CD4-positive, alpha-beta T cell (primary cell): ENCODE results near the gene RUFY3. TPM values are rescaled to one million over a fixed set of nuclear protein-coding genes. Genes with fewer than 3 reads are reported as not detected.
A peak's percentile ranks its signal among the peaks of the same experiment; 100 is the strongest.

ENCODE experiments used
- ATAC-seq: fragments of 200-7000 bp; cut with Tn5 transposase; one replicate; pipeline ENCODE4 v1.10.0; 2022; ENCODE audit warnings: mild to moderate bottlenecking; ENCODE audit not compliant: poor library complexity
- CTCF ChIA-PET: fragments of 350-600 bp; sonication (Branson Sonifier 250); formaldehyde crosslinking; loops from one replicate; lab custom pipeline; 2021; ENCODE audit warnings: antibody characterized with exemption, inconsistent platforms; lab: Charles Lee
- POLR2A ChIA-PET: fragments of 350-600 bp; sonication (Branson Sonifier 250); formaldehyde crosslinking; loops from one replicate; lab custom pipeline; 2021; ENCODE audit warnings: antibody characterized with exemption, inconsistent platforms; lab: Charles Lee
- DNase-seq, 14 experiments: peaks; one replicate each; pipeline ENCODE4 v3.0.0-alpha.2; 2013 to 2020; ENCODE audit warnings: mixed read lengths in 2 of 14
- H3K27ac ChIP-seq, 2 donors: one replicate each; pipeline versions ENCODE4 v1.5.1 to v1.7.0; 2013; ENCODE audit warnings: low read length in 2 of 2, low read depth in 1 of 2, mild to moderate bottlenecking in 1 of 2
- H3K27me3 ChIP-seq, 2 experiments: 1 replicate in 1 of 2; 2 replicates in 1 of 2; pipeline versions ENCODE4 v1.6.1 to v1.7.0; 2013; ENCODE audit warnings: low read length in 2 of 2, control low read depth in 1 of 2, mild to moderate bottlenecking in 1 of 2, moderate library complexity in 1 of 2; ENCODE audit not compliant: insufficient read depth in 2 of 2, control insufficient read depth in 1 of 2
- H3K36me3 ChIP-seq: one replicate; pipeline ENCODE4 v1.6.1; 2013; ENCODE audit warnings: low read length, control low read depth; ENCODE audit not compliant: insufficient read depth
- H3K4me1 ChIP-seq: one replicate; pipeline ENCODE4 v1.6.1; 2013; ENCODE audit warnings: low read length, control low read depth; ENCODE audit not compliant: insufficient read depth
- H3K4me3 ChIP-seq: one replicate; pipeline ENCODE4 v1.5.1; 2013; ENCODE audit warnings: mild to moderate bottlenecking, low read length, moderate library complexity
- H3K9me3 ChIP-seq, 2 experiments: 1 replicate in 1 of 2; 2 replicates in 1 of 2; pipeline versions ENCODE4 v1.6.1 to v1.7.0; 2013; ENCODE audit warnings: low read length in 2 of 2, mild to moderate bottlenecking in 2 of 2, control low read depth in 1 of 2, moderate library complexity in 1 of 2; ENCODE audit not compliant: control insufficient read depth in 1 of 2, insufficient read depth in 1 of 2
- H3K27ac Mint-ChIP-seq: one replicate; pipeline ENCODE4 v1.8.0; 2020; ENCODE audit warnings: mixed read lengths
- H3K27me3 Mint-ChIP-seq: one replicate; pipeline ENCODE4 v1.8.0; 2021; ENCODE audit warnings: mixed read lengths
- H3K36me3 Mint-ChIP-seq: one replicate; pipeline ENCODE4 v1.8.0; 2021; ENCODE audit warnings: low read depth, mixed read lengths
- H3K4me1 Mint-ChIP-seq: one replicate; pipeline ENCODE4 v1.8.0; 2021; ENCODE audit warnings: low read depth, mixed read lengths
- H3K4me3 Mint-ChIP-seq: one replicate; pipeline ENCODE4 v1.8.0; 2020; ENCODE audit warnings: mild to moderate bottlenecking, mixed read lengths
- H3K9me3 Mint-ChIP-seq: one replicate; pipeline ENCODE4 v1.8.0; 2020; ENCODE audit warnings: mixed read lengths
- CTCF ChIP-seq: fragments of 200-600 bp; IDR thresholded peaks from one replicate; pipeline ENCODE4 v1.8.0; 2022; ENCODE audit warnings: antibody characterized with exemption, mild to moderate bottlenecking
- intact Hi-C, 2 experiments: fragments of 100-400 bp; cut with DNase I in 1 of 2; cut with micrococcal nuclease in 1 of 2; formaldehyde crosslinking; loops; one replicate each; pipeline versions ENCODE4 v1.15.1 to v1.9.0; 2023 to 2025; cut with DNase I, micrococcal nuclease
- total RNA-seq, 174 experiments: library from RNA in 2 of 174; stranded (reverse) in 2 of 174; gene quantifications; one replicate each; pipeline ENCODE4 v1.2.3 and lab custom pipeline; 2021 to 2026

RUFY3 gene
- total RNA-seq, 2 experiments from 2014 or later = 18.0 to 18.1 TPM

GRCh38 chr4:70801265-70801809, 79.6 kb downstream of the RUFY3 start:
- H3K27ac ChIP-seq = no peak overlapping the region
- no peaks in the 10 kb centered on the region for H3K27me3 ChIP-seq
- CTCF ChIA-PET = no interaction called here
- H3K36me3 ChIP-seq = no peaks in the 10 kb centered on the region
- no peak for TF ChIP-seq CTCF
- Mint-ChIP-seq H3K36me3 (peaks cover 6% of the 10 kb centered on the region), H3K27me3 (no peaks in the 10 kb centered on the region), H3K4me1 (peaks cover 22% of the 10 kb centered on the region), H3K27ac (peak overlapping the region; percentile 48), H3K9me3 (no peaks in the 10 kb centered on the region), H3K4me3 (no peak overlapping the region)
- POLR2A ChIA-PET = interaction anchor here (0.7 to 1.8 kb wide), 3 partner anchors 38 to 97 kb away, joined by 4 to 9 read pairs (median 4); partner anchors contain the start of gene GRSF1
- no peak overlapping the region for H3K4me3 ChIP-seq
- intact Hi-C loops = no loop called here
- peaks cover 2% of the 10 kb centered on the region for H3K4me1 ChIP-seq
- ATAC-seq (peak; percentile 73), DNase-seq (peak in 1 of 14 experiments; percentile 11)
- peaks cover 0 to 2% of the 10 kb centered on the region in 2 experiments for H3K9me3 ChIP-seq

GRCh38 chr4:70802928-70803580, 81.3 kb downstream of the RUFY3 start:
- CTCF ChIA-PET = interaction anchor here (0.6 kb wide), 1 partner anchor 96 kb away, joined by 4 read pairs; no protein-coding TSS in a partner anchor
- no peaks in the 10 kb centered on the region for H3K36me3 Mint-ChIP-seq
- Histone ChIP-seq H3K4me1 (peaks cover 2% of the 10 kb centered on the region), H3K36me3 (no peaks in the 10 kb centered on the region), H3K4me3 (no peak overlapping the region), H3K27me3 (no peaks in the 10 kb centered on the region), H3K9me3 (peaks cover 0 to 2% of the 10 kb centered on the region in 2 experiments), H3K27ac (no peak overlapping the region)
- DNase-seq (no peak), ATAC-seq (peak; percentile 44)
- H3K4me3 Mint-ChIP-seq = no peak overlapping the region
- intact Hi-C loops = no loop called here
- H3K4me1 Mint-ChIP-seq = peaks cover 22% of the 10 kb centered on the region
- TF ChIP-seq CTCF = no peak
- POLR2A ChIA-PET = interaction anchor here (0.6 to 3.0 kb wide), 8 partner anchors 36 to 704 kb away, joined by 3 to 12 read pairs (median 4); partner anchors contain the start of genes GRSF1, MOB1B and UTP3
- H3K27ac Mint-ChIP-seq = peak overlapping the region; percentile 10
- no peaks in the 10 kb centered on the region for H3K27me3 Mint-ChIP-seq
- no peaks in the 10 kb centered on the region for H3K9me3 Mint-ChIP-seq

- H3K9me3 ChIP-seq = no peaks in the 10 kb centered on the region
- H3K36me3 ChIP-seq = no peaks in the 10 kb centered on the region
- Mint-ChIP-seq H3K27ac (no peak overlapping the region), H3K4me3 (no peak overlapping the region), H3K9me3 (no peaks in the 10 kb centered on the region), H3K4me1 (peaks cover under 1% of the 10 kb centered on the region), H3K27me3 (no peaks in the 10 kb centered on the region), H3K36me3 (no peaks in the 10 kb centered on the region)
- intact Hi-C loops = no loop called here
- ChIA-PET CTCF (interaction anchor here (1.1 kb wide), 1 partner anchor 71 kb away, joined by 3 read pairs; no protein-coding TSS in a partner anchor), POLR2A (interaction anchor here (0.5 kb wide), 1 partner anchor 678 kb away, joined by 3 read pairs; no protein-coding TSS in a partner anchor)
- TF ChIP-seq CTCF = no peak
- no peaks in the 10 kb centered on the region for H3K27me3 ChIP-seq
- no peak for ATAC-seq
- peaks cover 2% of the 10 kb centered on the region for H3K4me1 ChIP-seq
- H3K27ac ChIP-seq = no peak overlapping the region
- no peak overlapping the region for H3K4me3 ChIP-seq
- no peak for DNase-seq
Measured at GRCh38 chr4:70808151-70808550, 86.4 kb downstream of the RUFY3 start.
